M059J (cell line): Measurements from ENCODE around the gene FAAP20. TPM values are rescaled to one million over a fixed set of nuclear protein-coding genes. Genes with fewer than 3 reads are reported as not detected.

Experiments
- DNase-seq: peaks from one replicate; pipeline ENCODE4 v3.0.0-alpha.2; 2012; ENCODE audit warnings: low read depth
- total RNA-seq: library from RNA; depleted of rRNA; stranded (reverse); fragments of >200 nt; shearing (Covaris generic); gene quantifications from 2 replicates; pipeline ENCODE4 v1.2.3, GENCODE V29; 2014

Gene FAAP20
- total RNA-seq, 1 experiment from 2014 or later: 23.1 TPM

GRCh38 chr1:2230781-2231531, 36.4 kb upstream of the FAAP20 start:
- DNase-seq: no peak

GRCh38 chr1:2229911-2230731, 35.5 kb upstream of the FAAP20 start:
- peak; percentile 54 for DNase-seq

GRCh38 chr1:2229037-2229864, 34.7 kb upstream of the FAAP20 start:
- peak; percentile 71 for DNase-seq

- DNase-seq: no peak
These were observed 34.1 kb upstream of the FAAP20 start for GRCh38 chr1:2228694-2229036.

GRCh38 chr1:2228157-2228594, 33.6 kb upstream of the FAAP20 start, which contains the start of gene SKI:
Gene SKI, plus strand, starts transcription at chr1:2228319. Its CDS starts 448 bp downstream, at chr1:2228767.
- DNase-seq: no peak

- DNase-seq: peak; percentile 93
These were observed 33.0 kb upstream of the FAAP20 start for GRCh38 chr1:2227346-2228156.

- DNase-seq: no peak
These were observed 32.2 kb upstream of the FAAP20 start for GRCh38 chr1:2226525-2227345.

DNA sequence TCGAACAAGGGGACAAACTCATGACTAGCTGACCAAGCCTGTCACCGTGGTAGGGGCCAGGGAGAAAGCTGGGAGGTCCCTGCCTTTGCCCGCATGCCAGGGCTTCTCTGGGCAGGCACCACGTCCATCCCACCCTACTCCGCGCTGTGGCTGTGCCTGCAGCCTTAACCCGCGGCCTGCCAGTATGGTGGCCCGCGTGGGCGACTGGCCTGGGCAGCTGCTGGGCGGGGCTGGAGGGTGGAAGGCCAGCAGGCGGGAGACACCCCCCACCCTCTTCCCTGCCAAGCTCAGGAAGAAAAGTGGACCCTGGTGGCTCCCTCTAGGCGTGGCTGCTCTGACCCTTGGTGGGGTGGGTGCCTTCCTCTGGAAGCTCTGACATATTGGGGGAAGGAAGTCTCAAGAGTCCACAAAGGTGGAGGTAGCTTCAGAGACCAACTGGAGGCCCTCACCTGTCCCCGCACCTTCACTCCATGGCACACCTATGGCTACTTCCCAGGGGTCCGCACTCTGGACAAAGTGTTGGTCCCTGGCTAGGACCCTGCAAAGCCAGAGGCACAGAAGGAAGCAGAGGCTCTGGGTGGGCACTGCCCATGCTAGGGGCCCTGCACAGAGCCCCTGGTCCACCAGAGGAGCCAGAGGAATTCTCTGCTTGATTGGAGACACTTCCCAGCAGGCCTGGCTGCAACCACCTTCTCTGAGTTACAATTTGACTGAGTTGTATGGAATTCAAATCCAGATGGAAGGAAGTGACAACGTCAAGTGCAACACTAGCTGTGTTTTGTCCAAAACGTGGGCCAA, 30.3 kb upstream of the FAAP20 start:
- no peak for DNase-seq

DNA sequence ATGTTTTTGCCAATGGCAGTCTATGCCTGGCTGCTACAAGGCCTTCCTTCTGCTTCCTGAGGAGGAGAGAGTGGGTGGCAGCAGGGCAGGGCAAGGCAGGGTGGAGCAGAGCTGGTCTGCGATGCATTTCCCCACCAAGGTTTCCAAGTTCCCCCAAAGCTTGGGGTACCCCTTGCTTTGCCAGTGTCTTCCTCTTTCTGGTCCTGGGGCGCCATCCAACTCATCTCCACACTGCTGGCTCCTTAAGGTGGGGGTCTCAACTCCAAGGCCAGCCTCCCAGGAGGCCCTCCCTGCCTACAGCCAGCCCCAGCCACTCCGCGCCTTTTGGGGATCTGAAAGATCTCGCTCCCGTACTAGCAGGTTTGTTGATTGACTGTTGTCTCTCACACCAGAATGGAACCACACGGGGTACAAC, 29.6 kb upstream of the FAAP20 start:
- DNase-seq: no peak

- DNase-seq: no peak
These were observed 26.7 kb upstream of the FAAP20 start for GRCh38 chr1:2221271-2221670.

DNA sequence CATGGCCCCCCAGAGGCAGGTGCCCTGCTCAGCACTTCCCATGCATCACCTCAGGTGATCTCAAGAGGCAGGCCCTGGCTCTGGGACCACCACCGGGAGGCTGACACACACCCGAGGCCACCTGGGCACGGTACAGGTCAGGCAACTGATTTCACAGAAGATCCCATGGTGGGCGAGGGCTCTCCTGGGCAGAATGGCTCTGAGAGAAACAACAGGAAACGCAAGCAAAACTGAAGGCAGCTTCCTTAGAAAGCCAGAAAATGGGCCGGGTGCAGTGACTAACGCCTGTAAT, 22.1 kb upstream of the FAAP20 start:
- DNase-seq: no peak

- no peak for DNase-seq
These were observed 21.6 kb upstream of the FAAP20 start for GRCh38 chr1:2215909-2216766.

DNA sequence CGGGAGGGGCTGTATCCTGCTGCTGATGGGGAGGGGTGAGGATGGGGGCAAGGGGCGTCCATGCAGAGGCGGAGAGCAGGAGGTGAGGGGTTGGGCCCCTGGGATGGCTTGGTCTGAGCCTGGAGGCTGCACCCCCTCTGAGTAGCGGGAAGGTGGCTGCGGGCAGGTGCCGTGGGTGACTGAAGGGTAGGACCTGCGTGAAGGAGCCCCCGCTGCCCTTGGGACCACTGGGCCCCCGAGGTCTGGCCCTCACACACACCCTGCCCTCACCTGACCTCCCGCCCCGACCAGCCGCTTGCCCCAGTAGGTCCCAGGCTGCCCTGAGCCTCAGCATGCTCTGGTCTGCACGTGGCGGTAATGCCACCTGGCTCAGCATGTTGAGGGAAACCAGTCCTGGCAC, 20.8 kb upstream of the FAAP20 start:
- DNase-seq: no peak

GRCh38 chr1:2214541-2215241, 20.1 kb upstream of the FAAP20 start:
- no peak for DNase-seq

GRCh38 chr1:2213576-2214505, 19.3 kb upstream of the FAAP20 start:
- DNase-seq: no peak

DNA sequence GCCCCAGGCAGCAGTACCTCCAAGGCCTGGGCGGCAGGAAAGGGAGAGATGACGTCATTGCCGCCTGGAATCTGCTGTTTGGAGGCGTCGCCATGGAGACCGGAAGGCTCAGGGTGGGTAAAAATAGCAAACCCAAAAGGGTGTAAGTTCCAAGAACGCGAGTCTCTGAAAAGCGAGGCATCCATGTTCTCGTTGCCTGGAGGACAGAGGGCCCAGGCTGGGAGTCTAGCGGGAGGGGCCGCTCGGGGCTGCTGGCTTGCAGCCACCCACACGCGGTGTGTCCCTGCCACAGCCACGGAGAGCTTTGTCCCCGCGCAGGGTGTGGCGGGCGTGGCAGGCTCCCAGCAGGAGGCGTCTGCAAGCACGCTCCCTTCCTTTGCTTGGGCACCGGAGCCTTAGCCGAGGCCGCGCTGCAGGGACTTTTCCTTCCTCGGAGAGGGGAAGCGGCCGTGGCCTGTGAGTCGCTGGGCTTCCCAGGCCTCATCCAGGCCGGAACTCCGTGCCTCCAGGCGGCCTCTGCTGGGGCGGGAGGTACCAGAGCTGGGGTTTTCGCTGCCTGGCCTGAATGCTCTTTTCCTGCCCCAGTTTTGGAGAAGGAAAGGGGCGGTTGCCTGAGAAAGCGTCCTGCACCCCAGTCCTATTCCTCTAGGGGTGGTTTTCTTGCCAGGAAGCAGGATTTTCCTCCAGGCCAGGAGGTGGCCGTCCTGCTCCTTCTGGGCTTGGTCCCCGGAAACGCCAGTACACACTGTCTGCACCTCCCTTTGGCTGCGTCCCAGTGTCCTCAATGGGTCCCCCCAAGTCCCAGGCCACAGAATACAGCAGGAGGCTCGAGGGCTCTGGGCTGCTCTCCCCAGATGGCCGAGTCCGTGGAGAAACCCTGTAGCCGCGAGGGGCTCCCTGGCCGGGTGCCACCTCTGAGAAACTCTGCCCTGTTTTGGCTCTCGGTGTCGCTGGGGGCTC, 18.2 kb upstream of the FAAP20 start:
- DNase-seq: peak; percentile 98
